ENCODE results near the gene AMY2A.
"Not testable (repeated sequence)": the region's sequence is repeated elsewhere in the genome, so short reads cannot be mapped to it uniquely, and the experiment has no call there.

AMY2A gene
- long read RNA-seq: 0 reads

DNA sequence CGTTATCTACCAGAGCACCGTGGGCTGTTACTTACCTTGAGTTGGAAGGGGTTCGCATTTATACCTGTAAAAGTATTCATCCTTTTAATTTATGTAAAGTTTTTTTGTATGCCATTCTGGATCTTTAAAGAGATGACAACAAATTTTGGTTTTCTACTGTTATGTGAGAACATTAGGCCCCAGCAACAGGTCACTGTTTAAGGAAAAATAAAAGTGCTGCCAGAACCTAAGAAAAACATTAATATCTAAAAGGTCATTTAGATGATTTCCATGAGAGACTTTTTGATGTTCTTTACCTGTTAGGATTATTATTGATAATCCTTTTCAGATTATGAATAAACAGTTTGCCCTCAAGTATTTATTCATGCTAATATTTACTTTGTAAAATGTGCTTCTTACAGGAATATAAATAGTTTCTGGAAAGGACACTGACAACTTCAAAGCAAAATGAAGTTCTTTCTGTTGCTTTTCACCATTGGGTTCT is at the start of gene AMY2A:
AMY2A (plus strand) TSS at position 434 of the 484 bp plus-strand sequence; CDS start at position 448, 14 bp downstream.
- not testable (repeated sequence) for H3K27ac ChIP-seq (replicated peaks); DNase-seq (ENCODE audit: low read depth in 1 of 2, low spot score in 1 of 2); H3K27me3 ChIP-seq (ENCODE audit: insufficient read depth, poor library complexity, severe bottlenecking); H3K4me3 ChIP-seq (replicated peaks; ENCODE audit: insufficient read depth, low read length)

DNA sequence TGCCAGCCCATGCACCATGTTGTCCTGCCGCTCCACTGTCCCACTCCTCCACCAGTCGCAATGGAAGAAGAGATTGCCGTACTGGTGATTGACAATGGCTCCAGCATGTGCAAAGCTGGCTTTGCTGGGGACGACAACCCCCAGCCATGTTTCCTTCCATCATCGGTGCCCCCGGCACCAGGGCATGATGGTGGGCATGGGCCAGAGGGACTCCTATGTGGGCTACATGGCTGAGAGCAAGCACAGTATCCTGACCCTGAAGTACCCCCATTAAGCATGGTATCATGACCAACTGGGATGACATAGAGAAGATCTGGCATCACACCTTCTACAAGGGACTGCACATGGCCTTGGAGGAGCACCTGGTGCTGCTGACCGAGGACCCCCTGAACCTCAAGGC is 47.7 kb upstream of the AMY2A start:
- no peak overlapping the region for H3K27ac ChIP-seq (replicated peaks)
- no peaks in the 10 kb centered on the region for H3K27me3 ChIP-seq (ENCODE audit: insufficient read depth, poor library complexity, severe bottlenecking)
- no peak for DNase-seq (ENCODE audit: low read depth in 1 of 2, low spot score in 1 of 2)
- H3K4me3 ChIP-seq (replicated peaks; ENCODE audit: insufficient read depth, low read length): no peak overlapping the region
- no peak for TF ChIP-seq GABPA (IDR thresholded peaks at IDR 0.05; ENCODE audit: low read depth)
- TF ChIP-seq POLR2AphosphoS5 (IDR thresholded peaks at IDR 0.05; ENCODE audit: low read depth): no peak
- TF ChIP-seq SPI1 (IDR thresholded peaks at IDR 0.05; ENCODE audit: borderline replicate concordance, low read depth): no peak
- TF ChIP-seq, protein P1, sequence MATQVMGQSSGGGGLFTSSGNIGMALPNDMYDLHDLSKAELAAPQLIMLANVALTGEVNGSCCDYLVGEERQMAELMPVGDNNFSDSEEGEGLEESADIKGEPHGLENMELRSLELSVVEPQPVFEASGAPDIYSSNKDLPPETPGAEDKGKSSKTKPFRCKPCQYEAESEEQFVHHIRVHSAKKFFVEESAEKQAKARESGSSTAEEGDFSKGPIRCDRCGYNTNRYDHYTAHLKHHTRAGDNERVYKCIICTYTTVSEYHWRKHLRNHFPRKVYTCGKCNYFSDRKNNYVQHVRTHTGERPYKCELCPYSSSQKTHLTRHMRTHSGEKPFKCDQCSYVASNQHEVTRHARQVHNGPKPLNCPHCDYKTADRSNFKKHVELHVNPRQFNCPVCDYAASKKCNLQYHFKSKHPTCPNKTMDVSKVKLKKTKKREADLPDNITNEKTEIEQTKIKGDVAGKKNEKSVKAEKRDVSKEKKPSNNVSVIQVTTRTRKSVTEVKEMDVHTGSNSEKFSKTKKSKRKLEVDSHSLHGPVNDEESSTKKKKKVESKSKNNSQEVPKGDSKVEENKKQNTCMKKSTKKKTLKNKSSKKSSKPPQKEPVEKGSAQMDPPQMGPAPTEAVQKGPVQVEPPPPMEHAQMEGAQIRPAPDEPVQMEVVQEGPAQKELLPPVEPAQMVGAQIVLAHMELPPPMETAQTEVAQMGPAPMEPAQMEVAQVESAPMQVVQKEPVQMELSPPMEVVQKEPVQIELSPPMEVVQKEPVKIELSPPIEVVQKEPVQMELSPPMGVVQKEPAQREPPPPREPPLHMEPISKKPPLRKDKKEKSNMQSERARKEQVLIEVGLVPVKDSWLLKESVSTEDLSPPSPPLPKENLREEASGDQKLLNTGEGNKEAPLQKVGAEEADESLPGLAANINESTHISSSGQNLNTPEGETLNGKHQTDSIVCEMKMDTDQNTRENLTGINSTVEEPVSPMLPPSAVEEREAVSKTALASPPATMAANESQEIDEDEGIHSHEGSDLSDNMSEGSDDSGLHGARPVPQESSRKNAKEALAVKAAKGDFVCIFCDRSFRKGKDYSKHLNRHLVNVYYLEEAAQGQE (IDR thresholded peaks at IDR 0.05; ENCODE audit: insufficient replicate concordance, low read depth): no peak
- TF ChIP-seq CTCF (IDR thresholded peaks at IDR 0.05; ENCODE audit: insufficient read depth, low read length): no peak

DNA sequence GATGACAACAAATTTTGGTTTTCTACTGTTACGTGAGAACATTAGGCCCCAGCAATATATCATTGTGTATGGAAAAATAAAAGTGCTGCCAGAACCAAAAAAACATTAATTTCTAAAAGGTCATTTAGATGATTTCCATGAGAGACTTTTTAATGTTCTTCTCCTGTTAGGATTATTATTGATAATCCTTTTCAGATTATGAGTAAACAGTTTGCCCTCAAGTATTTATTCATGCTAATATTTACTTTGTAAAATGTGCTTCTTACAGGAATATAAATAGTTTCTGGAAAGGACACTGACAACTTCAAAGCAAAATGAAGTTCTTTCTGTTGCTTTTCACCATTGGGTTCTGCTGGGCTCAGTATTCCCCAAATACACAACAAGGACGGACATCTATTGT is 45.9 kb upstream of the AMY2A start, which contains the start of gene AMY2B:
AMY2B (plus strand) TSS at position 301 of the 400 bp plus-strand sequence; CDS start at position 315, 14 bp downstream.
- H3K4me3 ChIP-seq (replicated peaks; ENCODE audit: insufficient read depth, low read length); H3K27ac ChIP-seq (replicated peaks); DNase-seq (ENCODE audit: low read depth in 1 of 2, low spot score in 1 of 2); H3K27me3 ChIP-seq (ENCODE audit: insufficient read depth, poor library complexity, severe bottlenecking): not testable (repeated sequence)

GRCh38 chr1:103576065-103576464 is 41.2 kb upstream of the AMY2A start:
- TF ChIP-seq CTCF (IDR thresholded peaks at IDR 0.05; ENCODE audit: insufficient read depth, low read length) (no peak), SPI1 (IDR thresholded peaks at IDR 0.05; ENCODE audit: borderline replicate concordance, low read depth) (no peak)
- TF ChIP-seq, protein P1 (IDR thresholded peaks at IDR 0.05; ENCODE audit: insufficient replicate concordance, low read depth): no peak
- H3K4me3 ChIP-seq (replicated peaks; ENCODE audit: insufficient read depth, low read length): no peak overlapping the region
- no peaks in the 10 kb centered on the region for H3K27me3 ChIP-seq (ENCODE audit: insufficient read depth, poor library complexity, severe bottlenecking)
- DNase-seq (ENCODE audit: low read depth in 1 of 2, low spot score in 1 of 2): no peak
- no peak overlapping the region for H3K27ac ChIP-seq (replicated peaks)

- H3K4me3 ChIP-seq (replicated peaks; ENCODE audit: insufficient read depth, low read length); DNase-seq (ENCODE audit: low read depth in 1 of 2, low spot score in 1 of 2); H3K27me3 ChIP-seq (ENCODE audit: insufficient read depth, poor library complexity, severe bottlenecking); H3K27ac ChIP-seq (replicated peaks): not testable (repeated sequence)
Observed at GRCh38 chr1:103576784-103577183, 40.4 kb upstream of the AMY2A start.

All from HL-60 (cell line).